Heart right ventricle (tissue), 16 donors: ENCODE measurements around the gene TRAPPC2. TPM values are rescaled to one million over a fixed set of nuclear protein-coding genes. Genes with fewer than 3 reads are reported as not detected.
A peak's percentile ranks its signal among the peaks of the same experiment; 100 is the strongest.

Experiments
- ATAC-seq, 8 donors: fragments of 200-7000 bp; cut with Tn5 transposase; one replicate each; pipeline ENCODE4 v1.9.1; 2020; ENCODE audit warnings: mild to moderate bottlenecking in 8 of 8, moderate library complexity in 8 of 8, moderate number of reproducible peaks in 1 of 8
- DNase-seq, 2 donors: peaks; one replicate each; pipeline ENCODE4 v3.0.0-alpha.2; 2020
- H3K27ac ChIP-seq, 10 donors: fragments of 200-600 bp; sonication (generic) in 2 of 10; one replicate each; pipeline versions ENCODE4 v1.5.0 to v1.8.0; 2020 to 2022; ENCODE audit warnings: mild to moderate bottlenecking in 3 of 10
- H3K27me3 ChIP-seq, 7 donors: fragments of 200-600 bp; one replicate each; pipeline ENCODE4 v1.8.0; 2021 to 2022; ENCODE audit warnings: mild to moderate bottlenecking in 2 of 7
- H3K36me3 ChIP-seq, 9 donors: fragments of 200-600 bp; sonication (generic) in 1 of 9; one replicate each; pipeline versions ENCODE4 v1.5.0 to v1.8.0; 2020 to 2022; ENCODE audit warnings: mild to moderate bottlenecking in 2 of 9
- H3K4me1 ChIP-seq, 9 donors: fragments of 200-600 bp; sonication (generic) in 1 of 9; one replicate each; pipeline versions ENCODE4 v1.5.0 to v1.8.0; 2020 to 2022; ENCODE audit warnings: mild to moderate bottlenecking in 4 of 9
- H3K4me3 ChIP-seq, 10 donors: fragments of 200-600 bp; sonication (generic) in 2 of 10; one replicate each; pipeline versions ENCODE4 v1.5.0 to v1.8.0; 2020 to 2022; ENCODE audit warnings: mild to moderate bottlenecking in 7 of 10, moderate library complexity in 2 of 10
- H3K9me3 ChIP-seq, 11 donors: fragments of 200-600 bp in 10 of 11; sonication (generic) in 2 of 11; one replicate each; pipeline versions ENCODE4 v1.5.0 to v1.8.0; 2013 to 2022; ENCODE audit warnings: mild to moderate bottlenecking in 2 of 11, control low read depth in 1 of 11, moderate library complexity in 1 of 11
- CTCF ChIP-seq, 9 donors: fragments of 200-600 bp; sonication (generic) in 2 of 9; IDR thresholded peaks; one replicate each; pipeline versions ENCODE4 v1.5.0 to v1.8.0; 2021 to 2022; ENCODE audit warnings: antibody characterized with exemption in 9 of 9, mild to moderate bottlenecking in 5 of 9, moderate library complexity in 1 of 9
- WGBS, 2 donors: extraction: QIAGEN DNeasy Blood & Tissue Kit; methylation state at CpG; one replicate each; pipeline ENCODE4 v1.1.7; 2013; ENCODE audit warnings: inconsistent platforms in 1 of 2; 5-methylcytosine and 5-hydroxymethylcytosine counted together
- intact Hi-C, 10 donors: fragments of 100-400 bp; cut with DNase I; formaldehyde crosslinking; loops; one replicate each; pipeline versions ENCODE4 v1.11.1 to v1.14.2; 2022
- polyA plus RNA-seq, 2 donors: library from polyadenylated mRNA; stranded (reverse); fragments of 200-250 nt; gene quantifications; one replicate each; pipeline ENCODE4 v1.2.3, GENCODE V29; 2013
- total RNA-seq, 10 donors: library from RNA; stranded (reverse); fragmentation: NEBNext Ultra II Directional in 3 of 10; extraction: Animal tissue kit (Norgen Biotek cat#: 25700) in 3 of 10; gene quantifications; one replicate each; pipeline versions ENCODE4 v1.2.1 to v1.2.4, GENCODE V29; 2021 to 2023
- donor health status: Arrhythmogenic right ventricular cardiomyopathy.
- donor health status: ischemic (EF 13 %, LVEDD 7.1; RV severe dilation, severe dysfunction).
- donor health status: healthy with polysubstance abuse.
- donor health status: DM: no; HTN: yes; CAD: no.
- donor health status: DM: no; HTN: no; CAD: no.
- donor health status: ischemic (EF 25% LVEDD 6.9; RV normal size, moderate dysfunction).
- donor health status: ischemic (EF 25% LVEDD 5.7; RV mildly dilated, moderate dysfunction).
- donor health status: healthy.
- donor health status: DM: yes; HTN: yes; CAD: no.
- donor health status: Ischemic cardiomyopathy.
- donor health status: ischemic (EF 35%, LVEDD 5.7; RV mildly dilated, moderate dysfunction).
- donor health status: nonischemic (EF 11% LVEDD 7.7; RV severe dilation, severe dysfunction).
- donor health status: DM: yes; HTN: yes; CAD: no.
- donor health status: PGD.
- donor health status: ischemic (EF 29% LVEDD 5.4; RV normal size, mild dysfunction).
- donor health status: nonischemic (EF 23%, LVEDD 6.1; RV moderate dilation, normal function).

The TRAPPC2 gene
- total and polyA plus RNA-seq, 12 donors: 3.8 to 9.3 (median 6.0) TPM

- Histone ChIP-seq H3K4me3 (no peak overlapping the region), H3K9me3 (no peaks in the 10 kb centered on the region), H3K36me3 (no peaks in the 10 kb centered on the region), H3K27ac (no peak overlapping the region), H3K4me1 (peaks cover 0 to 68% (median 41%) of the 10 kb centered on the region in 9 donors), H3K27me3 (peaks cover 0 to 38% (median 0%) of the 10 kb centered on the region in 7 donors)
- no peak for TF ChIP-seq CTCF (IDR thresholded peaks at IDR 0.05)
- ATAC-seq: no peak
- intact Hi-C loops: loop anchor here in 1 of 10 donors (5.0 kb wide), 1 partner anchor 40 kb away; the partner anchor contains the start of genes OFD1 and TRAPPC2
- DNase-seq: no peak
- WGBS, 2 donors: 42 to 61% methylated on average over 5 of the region's 5 CpGs
Measured at GRCh38 chrX:13692771-13693231, 41.6 kb downstream of the TRAPPC2 start.

- Histone ChIP-seq H3K4me1 (peaks cover 0 to 59% (median 41%) of the 10 kb centered on the region in 9 donors), H3K36me3 (no peaks in the 10 kb centered on the region), H3K27me3 (peaks cover 0 to 47% (median 0%) of the 10 kb centered on the region in 7 donors), H3K9me3 (no peaks in the 10 kb centered on the region), H3K4me3 (no peak overlapping the region), H3K27ac (peak overlapping the region in 1 of 10 donors; percentile 10)
- intact Hi-C loops: loop anchor here in 1 of 10 donors (5.0 kb wide), 1 partner anchor 40 kb away; the partner anchor contains the start of genes OFD1 and TRAPPC2
- 70 to 75% methylated on average over 7 of the region's 7 CpGs for WGBS, 2 donors
- no peak for TF ChIP-seq CTCF (IDR thresholded peaks at IDR 0.05)
- DNase-seq (no peak), ATAC-seq (no peak)
Measured at GRCh38 chrX:13691841-13692371, 42.5 kb downstream of the TRAPPC2 start.

- no peaks in the 10 kb centered on the region for H3K36me3 ChIP-seq
- peaks cover 0 to 57% (median 41%) of the 10 kb centered on the region in 9 donors for H3K4me1 ChIP-seq
- H3K27me3 ChIP-seq: peaks cover 0 to 52% (median 0%) of the 10 kb centered on the region in 7 donors
- peak overlapping the region in 1 of 10 donors; percentile 93 for H3K27ac ChIP-seq
- H3K4me3 ChIP-seq: peak overlapping the region in 7 of 10 donors; percentile 71 to 83 (median 77)
- no peaks in the 10 kb centered on the region for H3K9me3 ChIP-seq
- no peak for TF ChIP-seq CTCF (IDR thresholded peaks at IDR 0.05)
- DNase-seq (no peak), ATAC-seq (no peak)
- WGBS, 2 donors: 72 to 77% methylated on average over 3 of the region's 3 CpGs
- intact Hi-C loops: loop anchor here in 1 of 10 donors (5.0 kb wide), 1 partner anchor 41 kb away; the partner anchor contains the start of genes OFD1 and TRAPPC2
Measured at GRCh38 chrX:13690836-13691235, 43.6 kb downstream of the TRAPPC2 start.

- Histone ChIP-seq H3K9me3 (no peaks in the 10 kb centered on the region), H3K36me3 (no peaks in the 10 kb centered on the region), H3K4me3 (peak overlapping the region; percentile 58 to 83 (median 72)), H3K27me3 (peaks cover 0 to 52% (median 0%) of the 10 kb centered on the region in 7 donors), H3K4me1 (peaks cover 0 to 53% (median 32%) of the 10 kb centered on the region in 9 donors), H3K27ac (peak overlapping the region; percentile 89 to 97 (median 94))
- TF ChIP-seq CTCF (IDR thresholded peaks at IDR 0.05): no peak
- DNase-seq (no peak), ATAC-seq (peak in 1 of 8 donors; percentile 38)
- WGBS, 2 donors: 0 to 1% methylated on average over 16 of the region's 16 CpGs
- intact Hi-C loops: loop anchor here in 4 of 10 donors (1.0 to 5.0 kb wide), 3 partner anchors 43 to 45 kb away; partner anchors contain the start of genes OFD1 (in 4 of the 4) and TRAPPC2 (in 4 of the 4)
Measured at GRCh38 chrX:13689741-13690211, 44.6 kb downstream of the TRAPPC2 start.
